Measurements from ENCODE around the gene EDDM13.
"Not testable (repeated sequence)": the region's sequence is repeated elsewhere in the genome, so short reads cannot be mapped to it uniquely, and the experiment has no call there.

EDDM13 gene

DNA sequence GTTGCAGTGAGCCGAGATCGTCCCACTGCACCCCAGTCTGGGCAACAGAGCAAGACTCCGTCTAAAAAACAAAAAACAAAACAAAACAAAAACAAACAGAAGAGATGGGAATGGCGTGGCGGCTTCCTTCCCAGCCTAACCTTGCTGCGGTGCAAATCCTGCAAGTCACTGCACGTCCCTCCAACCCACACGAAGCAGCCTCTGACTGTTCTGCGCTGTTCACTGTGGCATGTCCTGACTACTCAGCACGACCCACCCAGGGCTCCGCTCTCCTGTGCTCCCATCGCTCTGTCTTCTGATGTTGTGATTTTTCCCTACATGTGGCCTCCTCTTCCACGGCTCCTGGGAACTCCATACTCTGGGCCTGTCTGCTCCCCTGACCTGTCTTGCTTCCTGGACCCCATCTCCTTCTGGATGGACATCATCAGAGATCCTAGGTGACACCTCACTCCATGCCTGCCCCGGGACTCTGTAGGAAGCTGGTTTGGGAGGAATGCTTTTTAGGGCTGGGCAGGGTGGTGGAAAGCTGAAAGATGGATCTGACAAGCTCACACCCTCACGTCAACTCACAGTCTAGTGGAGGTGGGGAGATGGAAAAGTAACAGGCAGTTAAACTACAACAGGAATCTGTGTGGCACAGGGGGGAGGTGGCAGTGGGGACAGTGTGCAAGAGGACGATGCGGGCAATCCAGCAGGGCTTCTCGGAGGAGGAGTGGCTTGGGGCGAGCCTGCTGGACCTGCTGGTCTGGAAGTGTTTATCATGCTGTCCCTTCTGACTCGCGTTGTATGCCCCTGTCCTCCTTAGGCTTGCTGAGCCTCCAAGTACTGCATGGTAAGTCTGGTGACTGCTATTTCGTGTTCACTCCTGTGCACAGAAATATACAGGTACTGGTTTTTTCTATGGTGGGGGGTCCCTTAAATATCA is 23.2 kb downstream of the EDDM13 start:
- DNase-seq (ENCODE audit: low read depth in 2 of 2), result no peak

DNA sequence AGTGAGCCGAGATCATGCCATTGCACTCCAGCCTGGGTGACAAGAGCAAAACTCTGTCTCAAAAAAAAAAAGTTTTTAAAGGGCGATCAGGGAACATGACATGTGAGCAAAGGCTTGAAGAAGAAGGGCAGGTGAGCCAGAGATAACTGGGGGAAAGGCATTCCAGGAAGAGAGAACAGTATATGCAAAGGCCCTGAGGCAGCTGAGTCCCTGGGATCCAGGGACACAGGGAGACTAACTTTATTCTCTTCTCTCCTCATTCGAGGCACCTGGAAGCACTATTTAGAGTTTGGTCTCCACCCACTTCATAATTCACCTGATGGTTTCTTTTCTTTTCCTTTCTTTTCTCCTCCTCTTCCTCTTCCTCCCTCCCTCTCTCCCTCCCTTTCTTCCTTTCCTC is 24.5 kb downstream of the EDDM13 start:
- DNase-seq (ENCODE audit: low read depth in 2 of 2), result no peak

GRCh38 chr19:56299688-56300087 is 27.1 kb downstream of the EDDM13 start:
- no peak for DNase-seq (ENCODE audit: low read depth in 2 of 2)

DNA sequence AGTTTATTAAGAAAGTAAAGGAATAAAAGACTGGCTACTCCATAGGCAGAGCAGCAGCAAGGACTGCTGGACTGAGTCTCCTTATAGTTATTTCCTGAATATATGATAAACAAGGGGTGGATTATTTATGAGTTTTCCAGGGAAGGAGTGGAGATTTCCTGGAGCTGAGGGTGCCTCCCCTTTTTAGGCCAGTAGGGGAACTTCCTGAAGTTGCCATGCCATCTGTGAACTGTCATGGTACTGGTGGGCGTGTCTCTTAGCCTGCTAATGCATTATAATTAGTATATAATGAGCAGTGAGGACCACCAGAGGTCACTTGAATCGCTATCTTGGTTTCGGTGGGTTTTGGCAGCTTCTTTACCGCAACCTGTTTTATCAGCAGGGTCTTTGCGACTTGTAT is 28.6 kb downstream of the EDDM13 start:
- DNase-seq (ENCODE audit: low read depth in 2 of 2), result no peak

GRCh38 chr19:56301886-56302620 is 29.5 kb downstream of the EDDM13 start:
- no peak for DNase-seq (ENCODE audit: low read depth in 2 of 2)

GRCh38 chr19:56304243-56304642 is 31.7 kb downstream of the EDDM13 start:
- DNase-seq (ENCODE audit: low read depth in 2 of 2), result no peak

DNA sequence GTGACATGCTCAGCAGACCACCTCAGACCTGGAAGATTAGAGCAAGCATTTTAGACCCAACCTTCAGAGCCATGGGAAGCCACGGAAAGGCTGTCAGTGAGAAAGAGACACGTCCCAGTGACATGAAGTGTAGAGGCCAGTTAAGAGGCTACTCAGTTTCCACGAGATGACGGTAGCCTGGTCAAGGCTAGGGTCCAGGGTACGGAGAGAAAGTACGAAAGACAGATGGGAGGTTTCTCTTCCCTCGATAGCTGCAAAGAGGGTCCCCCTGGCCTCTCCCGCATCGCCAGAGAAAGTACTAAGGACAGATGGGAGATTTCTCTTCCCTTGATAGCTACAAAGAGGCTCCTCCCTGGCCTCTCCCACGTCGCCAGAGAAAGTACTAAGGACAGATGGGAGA is 33.5 kb downstream of the EDDM13 start:
- DNase-seq (ENCODE audit: low read depth in 2 of 2), result no peak

GRCh38 chr19:56307062-56307461 is 34.5 kb downstream of the EDDM13 start:
- DNase-seq (ENCODE audit: low read depth in 2 of 2), result not testable (repeated sequence)

GRCh38 chr19:56308792-56309191 is 36.2 kb downstream of the EDDM13 start:
- no peak for DNase-seq (ENCODE audit: low read depth in 2 of 2)

GRCh38 chr19:56309511-56310185 is 37.1 kb downstream of the EDDM13 start:
- peak in 1 of 2 donors; percentile 17 for DNase-seq (ENCODE audit: low read depth in 2 of 2)

DNA sequence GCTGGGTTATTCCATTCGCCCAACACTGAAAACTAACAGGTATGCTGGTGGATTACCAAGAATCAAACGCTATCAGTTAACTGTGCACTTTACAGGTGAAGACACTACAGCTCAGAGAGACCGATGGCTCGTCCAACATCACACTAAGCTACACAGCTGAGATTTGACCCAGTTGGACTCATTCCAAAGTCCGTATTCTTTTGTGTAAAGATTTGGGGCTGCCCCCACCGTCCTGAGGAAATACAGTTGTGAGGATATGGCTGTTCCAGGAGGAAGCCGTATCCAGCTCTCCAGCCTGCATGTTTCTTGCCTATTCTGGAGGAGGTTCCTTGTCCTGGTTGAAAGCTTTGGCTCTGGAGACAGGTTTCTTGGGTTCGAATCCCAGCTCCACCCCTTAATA is 37.9 kb downstream of the EDDM13 start:
- no peak for DNase-seq (ENCODE audit: low read depth in 2 of 2)

GRCh38 chr19:56312342-56312741 is 39.8 kb downstream of the EDDM13 start:
- no peak for DNase-seq (ENCODE audit: low read depth in 2 of 2)

- DNase-seq (ENCODE audit: low read depth in 2 of 2), result no peak
Observed at GRCh38 chr19:56312787-56313657, 40.5 kb downstream of the EDDM13 start.

DNA sequence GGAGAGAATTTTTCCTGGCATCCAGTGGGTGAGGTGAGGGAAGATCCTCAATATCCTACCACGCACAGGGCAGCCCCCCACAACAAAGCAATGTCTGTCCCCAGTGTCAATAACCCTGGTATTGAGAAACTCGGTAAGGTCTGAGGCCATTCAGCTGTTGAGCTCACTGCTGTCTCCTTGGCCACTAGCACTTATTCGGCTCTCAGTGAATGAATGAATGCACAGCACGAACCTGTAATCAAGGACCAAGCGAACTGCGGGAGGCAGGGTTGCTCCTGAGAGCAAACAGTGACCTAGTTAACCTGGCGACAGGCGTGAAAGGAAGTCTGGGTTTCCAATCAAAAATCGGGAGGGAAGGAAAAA is 41.5 kb downstream of the EDDM13 start:
- no peak for DNase-seq (ENCODE audit: low read depth in 2 of 2)

DNA sequence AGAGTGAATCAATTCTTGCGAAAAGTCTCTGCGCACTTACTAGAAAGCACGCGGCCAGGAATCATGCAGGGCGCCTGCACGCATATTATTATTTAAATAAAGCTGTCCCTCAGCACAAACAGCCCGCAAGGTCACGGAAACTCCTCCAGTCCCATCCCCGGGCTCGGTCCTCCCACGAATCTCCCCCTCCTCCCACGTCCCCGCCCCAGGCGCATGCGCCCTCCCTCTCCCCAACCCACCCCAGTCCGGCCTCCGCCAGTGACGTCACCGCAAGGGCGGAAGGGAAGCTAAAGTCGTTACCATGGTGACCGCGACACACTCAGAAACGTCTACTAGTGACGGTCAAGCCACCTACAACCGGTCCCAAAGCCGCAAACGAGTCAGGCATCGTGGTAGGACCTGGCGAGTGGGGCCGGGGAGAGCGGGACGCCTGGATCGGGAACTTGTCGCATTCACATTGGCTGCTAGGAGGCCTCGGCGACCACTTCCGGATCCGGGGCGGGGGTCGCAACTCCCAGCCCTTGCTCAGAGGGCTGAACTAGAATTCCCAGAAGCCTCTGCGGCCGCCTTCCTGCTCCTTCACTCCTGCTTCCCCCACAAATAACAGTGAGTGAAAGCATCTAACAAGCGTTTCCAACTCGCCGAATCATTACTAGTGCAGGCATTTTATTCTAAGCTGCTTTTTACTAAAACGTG is 42.0 kb downstream of the EDDM13 start, which contains the start of gene ZSCAN5A:
ZSCAN5A (minus strand) TSS at position 459 of the 696 bp plus-strand sequence. CDS start 89,793 bp downstream, outside the sequence.
- DNase-seq (ENCODE audit: low read depth in 2 of 2), result peak; percentile 96 to 97

GRCh38 chr19:56315077-56315828 is 42.7 kb downstream of the EDDM13 start:
- peak; percentile 85 to 91 for DNase-seq (ENCODE audit: low read depth in 2 of 2)

DNA sequence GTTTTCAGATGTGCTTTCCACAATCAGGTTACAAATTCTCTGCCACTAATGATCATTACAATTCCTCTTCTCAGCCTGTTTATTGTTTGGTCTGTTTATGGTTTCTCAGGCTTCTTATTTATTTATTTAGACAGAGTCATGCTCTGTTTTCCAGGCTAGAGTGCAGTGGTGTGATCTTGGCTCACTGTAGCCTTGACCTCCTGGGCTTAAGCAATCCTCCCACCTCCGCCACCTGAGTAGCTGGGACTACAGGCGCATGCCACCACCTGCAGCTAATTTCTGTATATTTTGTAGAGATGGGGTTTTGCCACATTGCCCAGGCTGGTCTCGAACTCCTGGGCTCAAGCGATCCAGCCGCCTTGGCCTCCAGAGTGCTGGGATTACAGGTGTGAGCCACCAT is 44.2 kb downstream of the EDDM13 start:
- no peak for DNase-seq (ENCODE audit: low read depth in 2 of 2)

GRCh38 chr19:56317749-56318148 is 45.2 kb downstream of the EDDM13 start:
- DNase-seq (ENCODE audit: low read depth in 2 of 2), result no peak

DNA sequence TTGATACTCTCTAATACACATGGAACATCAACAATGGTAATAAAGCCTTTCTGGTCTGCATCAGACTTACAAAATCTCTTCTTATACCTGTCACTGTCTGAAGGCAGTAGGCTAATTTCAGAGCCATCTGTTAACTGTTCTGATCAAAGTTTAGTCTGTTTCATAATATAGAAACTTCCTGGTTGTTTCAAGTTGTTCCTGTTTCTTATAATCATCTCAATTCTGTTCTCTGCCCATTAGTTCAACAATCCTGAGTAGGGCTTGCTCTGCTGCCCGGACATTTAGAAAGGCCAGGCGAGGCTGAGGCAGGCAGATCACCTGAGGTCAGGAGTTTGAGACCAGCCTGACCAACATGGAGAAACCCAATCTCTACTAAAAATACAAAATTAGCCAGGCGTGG is 47.4 kb downstream of the EDDM13 start:
- DNase-seq (ENCODE audit: low read depth in 2 of 2), result no peak
